Measurements from ENCODE around the gene FAM117A.

- no peak for TF ChIP-seq ETV6 (CRISPR knock-in tag; IDR thresholded peaks at IDR 0.05)
- TF ChIP-seq CTCF (IDR thresholded peaks at IDR 0.05) = no peak
- no peak for TF ChIP-seq ZBTB21 (CRISPR knock-in tag; IDR thresholded peaks at IDR 0.05; ENCODE audit: borderline replicate concordance)
- no peak for TF ChIP-seq TEAD4 (CRISPR knock-in tag; IDR thresholded peaks at IDR 0.05)
- TF ChIP-seq USF2 (CRISPR knock-in tag; IDR thresholded peaks at IDR 0.05) = no peak
- TF ChIP-seq FOXK1 (CRISPR knock-in tag; IDR thresholded peaks at IDR 0.05) = no peak
- no peak for TF ChIP-seq MAX (CRISPR knock-in tag; IDR thresholded peaks at IDR 0.05)
- no peak for TF ChIP-seq NFE2L1 (CRISPR knock-in tag; IDR thresholded peaks at IDR 0.05)
- TF ChIP-seq NR2C2 (CRISPR knock-in tag; IDR thresholded peaks at IDR 0.05) = no peak
- no peak for TF ChIP-seq TCF7 (CRISPR knock-in tag; IDR thresholded peaks at IDR 0.05; ENCODE audit: low read depth)
These were observed 47.1 kb downstream of the FAM117A start for GRCh38 chr17:49716668-49717364.
